Fibroblast of skin of scalp (primary cell): ENCODE measurements around the gene RILPL2. TPM values are rescaled to one million over a fixed set of nuclear protein-coding genes. Genes with fewer than 3 reads are reported as not detected.
A peak's percentile ranks its signal among the peaks of the same experiment; 100 is the strongest.
"Not testable (repeated sequence)": the region's sequence is repeated elsewhere in the genome, so short reads cannot be mapped to it uniquely, and the experiment has no call there.

Experiments used
- DNase-seq: peaks from one replicate; pipeline ENCODE4 v3.0.0-alpha.2; 2013
- polyA plus RNA-seq, 2 experiments: library from polyadenylated mRNA; unstranded; fragments of 120-200 nt; gene quantifications; one replicate each; pipeline ENCODE4 v1.2.1, GENCODE V29; 2013; ENCODE audit not compliant: insufficient read length in 2 of 2

Gene RILPL2
- 2.3 TPM for polyA plus RNA-seq (2013, experiment 1 of 2; ENCODE audit: insufficient read length)
- 2.3 TPM for polyA plus RNA-seq (2013, experiment 2 of 2; ENCODE audit: insufficient read length)

- peak; percentile 61 for DNase-seq
These were observed at the start of gene RILPL2 for GRCh38 chr12:123436017-123436964. TSS of gene RILPL2 (minus strand) at chr12:123436684. CDS start at chr12:123436420, 264 bp downstream.

DNA sequence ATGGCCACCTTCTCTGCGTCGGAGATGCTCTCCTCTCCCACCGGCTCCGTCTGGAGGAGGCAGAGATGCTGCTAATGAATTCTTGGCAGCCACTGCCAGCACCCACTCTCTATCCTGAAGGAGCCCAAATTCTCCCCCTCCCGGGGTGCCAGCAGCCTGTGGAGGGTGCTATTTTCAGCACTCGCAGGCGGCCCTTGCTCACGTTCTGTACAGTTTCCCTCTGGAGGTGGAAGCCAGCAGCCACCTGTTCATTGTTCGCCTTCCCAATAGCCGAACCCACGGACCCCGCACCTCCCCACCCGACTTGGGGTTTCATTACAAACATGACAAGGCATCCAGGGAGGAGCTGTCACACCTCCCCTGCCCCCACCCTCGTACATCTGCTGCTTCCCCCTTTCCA, 49.3 kb upstream of the RILPL2 start:
- DNase-seq = no peak

DNA sequence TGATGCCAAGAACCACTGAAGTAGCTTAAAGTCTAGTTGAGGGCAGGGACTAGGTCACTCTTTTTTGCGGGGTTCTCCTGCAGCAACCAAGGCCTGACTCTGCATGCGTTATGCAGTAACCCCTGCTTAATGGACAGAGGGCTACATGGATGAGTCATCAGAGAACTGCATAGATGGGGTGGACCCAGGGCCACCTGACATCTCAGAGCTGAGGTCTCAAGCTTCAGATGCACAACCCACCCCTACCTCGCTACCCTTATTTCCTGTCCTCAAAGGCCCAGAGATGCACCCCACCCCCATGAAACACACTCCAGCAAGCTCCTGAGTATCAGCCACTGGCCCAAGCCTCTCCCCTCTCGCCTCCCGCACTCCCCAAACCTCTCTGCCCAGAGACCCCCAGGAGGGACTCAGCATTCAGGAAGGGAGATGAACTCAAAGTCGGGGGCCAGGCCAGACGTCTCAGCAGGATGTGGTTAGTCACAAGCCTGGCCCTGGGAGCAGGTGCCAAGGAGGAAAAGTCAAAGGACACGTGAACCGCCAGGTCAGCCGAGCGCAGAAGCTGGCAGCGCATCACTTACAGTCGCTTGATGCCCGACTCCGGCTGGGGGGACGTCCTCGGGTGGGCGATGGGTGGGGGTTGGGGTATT, 47.2 kb upstream of the RILPL2 start:
- no peak for DNase-seq

DNA sequence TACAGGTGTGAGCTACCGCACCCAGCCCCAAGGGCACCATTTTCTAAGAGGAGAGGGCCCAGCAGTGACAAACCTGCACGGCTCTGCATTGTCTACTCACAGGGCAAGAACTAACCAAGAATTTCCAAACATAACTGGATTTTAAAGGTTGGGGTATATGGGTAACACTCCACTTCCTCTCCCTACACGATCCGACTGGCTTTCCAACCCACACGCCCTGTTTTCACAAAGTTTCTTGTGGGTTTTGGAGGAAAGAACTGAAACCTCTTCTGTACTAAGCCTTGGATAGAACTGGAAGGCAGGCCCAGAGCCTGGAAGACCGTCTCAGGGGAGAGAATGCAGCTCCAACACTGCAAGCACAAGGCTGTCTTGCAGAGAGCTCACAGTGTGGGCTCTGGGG, 46.4 kb upstream of the RILPL2 start:
- DNase-seq = no peak

GRCh38 chr12:123481251-123481650, 44.8 kb upstream of the RILPL2 start:
- DNase-seq = not testable (repeated sequence)

GRCh38 chr12:123479442-123480180, 43.1 kb upstream of the RILPL2 start:
- no peak for DNase-seq

- peak; percentile 20 for DNase-seq
These were observed 42.3 kb upstream of the RILPL2 start for GRCh38 chr12:123478762-123479161.

DNA sequence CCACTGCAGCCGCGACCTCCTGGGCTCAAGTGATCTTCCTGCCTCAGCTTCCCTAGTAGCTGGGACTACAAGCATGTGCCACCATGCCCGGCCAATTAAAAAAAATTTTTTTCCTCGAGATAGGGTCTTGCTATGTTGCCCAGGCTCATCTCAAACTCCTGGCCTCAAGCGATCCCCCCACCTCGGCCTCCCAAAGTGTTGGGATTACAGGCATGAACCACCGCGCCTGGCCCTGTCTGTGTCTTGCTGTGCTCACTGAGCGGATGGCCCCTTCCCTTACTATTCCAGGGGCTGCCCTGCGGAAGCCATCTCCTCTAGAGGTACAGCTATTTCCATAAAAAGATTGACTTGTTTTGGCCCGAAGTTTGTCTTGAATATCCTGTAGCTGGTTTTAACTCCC, 41.6 kb upstream of the RILPL2 start:
- DNase-seq = no peak

DNA sequence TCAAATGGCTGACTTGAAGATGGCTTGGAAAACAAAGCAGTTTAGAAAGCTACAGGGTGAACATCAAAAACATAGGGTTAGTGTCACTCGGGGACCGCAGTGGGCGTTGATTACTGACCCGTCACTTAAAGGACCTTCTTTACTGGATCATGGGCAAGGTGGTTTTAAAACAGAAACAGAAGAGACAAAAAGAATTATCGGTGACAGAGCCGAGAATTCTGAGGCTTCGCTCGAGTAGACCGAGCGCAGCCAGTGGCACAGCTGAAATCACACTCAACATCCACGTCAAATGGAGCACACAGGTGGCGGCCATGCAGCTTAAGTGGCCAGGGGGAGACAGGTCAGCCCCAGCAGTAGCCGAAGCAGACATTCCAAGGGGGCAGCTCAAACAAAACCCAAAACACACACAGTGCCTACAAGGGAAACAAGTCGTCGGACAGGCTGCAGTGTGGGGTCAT, 38.8 kb upstream of the RILPL2 start:
- no peak for DNase-seq

- DNase-seq = no peak
These were observed 38.2 kb upstream of the RILPL2 start for GRCh38 chr12:123474485-123475245.

GRCh38 chr12:123472438-123472849, 36.0 kb upstream of the RILPL2 start:
- DNase-seq = no peak

DNA sequence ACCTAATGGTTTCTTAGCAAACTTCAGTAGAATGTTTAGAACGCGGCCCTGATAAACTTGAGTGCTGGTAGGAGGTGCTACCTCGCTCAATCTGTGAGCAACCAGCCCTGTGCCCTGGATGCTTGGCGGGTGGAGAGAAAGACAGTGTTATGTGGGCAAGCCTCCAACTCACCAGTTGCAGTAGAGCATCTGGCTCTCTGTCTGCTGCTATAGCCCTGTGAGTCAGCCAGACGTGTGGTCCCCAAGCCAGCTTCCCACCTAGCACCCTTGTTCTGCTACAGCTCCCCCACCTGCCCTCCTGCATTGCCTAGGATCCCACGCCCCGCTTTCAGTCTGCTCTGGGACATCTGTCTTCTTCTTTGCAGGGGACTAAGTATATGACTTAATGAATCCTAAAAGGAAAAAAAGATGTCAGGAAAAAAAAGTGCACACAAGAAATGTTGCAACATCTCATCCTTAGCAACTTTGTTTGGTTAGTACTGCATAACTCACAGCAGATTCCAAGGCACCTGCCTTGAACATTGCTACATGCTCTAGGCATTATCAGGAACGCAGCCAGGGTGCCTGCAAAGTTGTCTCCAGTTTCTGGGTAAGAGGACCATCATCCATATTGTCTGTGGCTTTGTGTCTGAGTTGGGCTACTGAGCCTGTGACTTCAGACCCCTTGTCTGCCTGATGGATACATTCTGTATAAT, 35.0 kb upstream of the RILPL2 start:
- DNase-seq = peak; percentile 19

GRCh38 chr12:123469978-123470377, 33.5 kb upstream of the RILPL2 start:
- no peak for DNase-seq

- no peak for DNase-seq
These were observed 32.3 kb upstream of the RILPL2 start for GRCh38 chr12:123468786-123469185.

DNA sequence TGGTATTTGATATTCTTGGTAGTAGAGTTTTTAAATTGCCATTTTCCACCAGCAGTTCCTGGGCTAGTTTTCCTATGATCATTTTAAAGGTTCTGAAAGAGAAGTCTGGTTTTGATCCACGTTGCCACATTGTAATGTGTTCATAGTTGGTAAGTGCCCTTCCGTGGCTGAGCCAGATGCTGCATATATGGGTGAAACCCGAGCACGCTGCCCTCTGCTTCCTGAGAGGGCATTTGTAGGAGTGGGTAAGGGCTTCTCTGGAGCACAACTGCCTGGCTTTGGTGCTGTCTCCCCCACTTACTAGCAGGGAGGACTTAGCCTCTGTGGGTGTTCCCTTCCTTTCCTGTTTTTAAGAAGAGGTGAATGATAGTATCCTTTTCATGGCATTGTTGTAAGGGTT, 28.6 kb upstream of the RILPL2 start:
- no peak for DNase-seq

- not testable (repeated sequence) for DNase-seq
These were observed 26.7 kb upstream of the RILPL2 start for GRCh38 chr12:123463174-123463573.

GRCh38 chr12:123457980-123458779, 21.7 kb upstream of the RILPL2 start, which contains the start of gene SNRNP35:
TSS of gene SNRNP35 (plus strand) at chr12:123458139. CDS start at chr12:123465541, 7,402 bp downstream.
- peak; percentile 89 for DNase-seq

DNA sequence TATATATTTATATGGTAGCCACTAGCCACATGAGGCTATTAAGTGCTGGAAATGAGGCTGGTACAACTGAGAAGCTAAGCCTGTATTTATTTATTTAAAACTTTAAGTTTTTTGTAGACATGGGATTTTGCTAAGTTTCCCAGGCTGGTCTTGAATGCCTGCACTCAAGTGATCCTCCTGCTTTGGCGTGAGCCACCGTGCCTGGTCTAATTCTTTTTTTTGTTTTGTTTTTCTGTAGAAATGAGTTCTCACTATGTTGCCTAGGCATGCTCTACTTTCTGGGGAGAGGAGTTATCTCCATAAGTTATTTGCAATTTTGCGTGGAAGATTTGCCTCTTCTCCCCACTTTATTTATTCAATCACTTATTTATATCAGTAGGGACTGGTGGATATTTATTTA, 16.7 kb upstream of the RILPL2 start:
- DNase-seq = no peak

DNA sequence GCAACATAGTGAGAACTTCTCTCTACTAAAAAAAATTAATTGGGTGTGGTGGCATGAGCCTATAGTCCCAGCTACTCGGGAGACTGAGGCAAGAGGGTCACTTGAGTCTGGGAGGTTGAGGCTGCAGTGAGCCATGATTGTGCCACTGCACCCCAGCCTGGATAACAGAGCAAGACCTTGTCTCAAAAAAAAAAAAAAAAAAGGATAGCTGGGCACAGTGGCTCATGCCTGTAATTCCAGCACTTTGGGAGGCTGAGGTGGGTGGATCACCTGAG, 15.7 kb upstream of the RILPL2 start:
- DNase-seq = not testable (repeated sequence)

- DNase-seq = no peak
These were observed 14.2 kb upstream of the RILPL2 start for GRCh38 chr12:123450636-123451035.

- no peak for DNase-seq
These were observed 13.4 kb upstream of the RILPL2 start for GRCh38 chr12:123449856-123450255.
